Ishikawa (cell line): ENCODE measurements around the gene G2E3.

Experiments used
- CEBPB ChIP-seq: IDR thresholded peaks from 2 replicates; pipeline ENCODE4 v1.6.1; 2012
- EGR1 ChIP-seq: IDR thresholded peaks from 2 replicates; pipeline ENCODE4 v1.6.1; 2012
- FOXM1 ChIP-seq: IDR thresholded peaks from 2 replicates; pipeline ENCODE4 v1.6.1; 2012; ENCODE audit warnings: low read depth, borderline replicate concordance
- RAD21 ChIP-seq: IDR thresholded peaks from 2 replicates; pipeline ENCODE4 v1.6.1; 2012; ENCODE audit warnings: low read depth
- TAF1 ChIP-seq: IDR thresholded peaks from 2 replicates; pipeline ENCODE4 v1.6.1; 2012; ENCODE audit warnings: low read depth, mild to moderate bottlenecking
- TCF12 ChIP-seq: IDR thresholded peaks from 2 replicates; pipeline ENCODE4 v1.6.1; 2012; ENCODE audit warnings: low read depth
- TEAD4 ChIP-seq: IDR thresholded peaks from 2 replicates; pipeline ENCODE4 v1.6.1; 2012

GRCh38 chr14:30558675-30559555, at the start of gene G2E3:
- TF ChIP-seq CEBPB: no peak
- TF ChIP-seq EGR1: no peak
- peak; percentile 81 for TF ChIP-seq TAF1
- no peak for TF ChIP-seq RAD21
- TF ChIP-seq TCF12: peak; percentile 64; the same call in 1 of the 2 replicates
- no peak for TF ChIP-seq TEAD4
- peak; percentile 80 for TF ChIP-seq FOXM1
